Motor neuron (in vitro differentiated cells): Measurements from ENCODE around the gene OGA. TPM values are rescaled to one million over a fixed set of nuclear protein-coding genes. Genes with fewer than 3 reads are reported as not detected.

Experiments used
- ATAC-seq, 8 experiments: fragments of 200-7000 bp; cut with Tn5 transposase; replicated peaks in 6 of 8; 2 replicates each; pipeline ENCODE4 v1.8.0; 2021; ENCODE audit warnings: mild to moderate bottlenecking in 8 of 8, moderate library complexity in 8 of 8
- H3K27ac ChIP-seq, 2 donors: fragments of 250-450 bp; sonication (Bioruptor Pico); 2 replicates each; pipeline ENCODE4 v1.9.0; 2021; ENCODE audit warnings: antibody characterized with exemption in 2 of 2, mild to moderate bottlenecking in 2 of 2, moderate library complexity in 1 of 2
- H3K4me1 ChIP-seq, 2 donors: fragments of 250-450 bp; sonication (Bioruptor Pico); replicated peaks in 1 of 2; 2 replicates each; pipeline ENCODE4 v1.6.1; 2021; ENCODE audit warnings: antibody characterized with exemption in 2 of 2, mild to moderate bottlenecking in 2 of 2, moderate library complexity in 1 of 2
- H3K4me3 ChIP-seq, 5 donors: fragments of 250-450 bp; sonication (Bioruptor Pico); 2 replicates each; pipeline ENCODE4 v1.9.0; 2021; ENCODE audit warnings: antibody characterized with exemption in 5 of 5, mild to moderate bottlenecking in 5 of 5, moderate library complexity in 4 of 5
- WGBS, 10 experiments: fragments of 450-650 bp; shearing (Covaris generic); methylation state at CpG; one replicate each; pipeline ENCODE4 v1.0.0; 2022; 5-methylcytosine and 5-hydroxymethylcytosine counted together
- in situ Hi-C, 9 experiments: fragments of 400-800 bp; cut with MboI; loops; one replicate each; pipeline ENCODE4 v1.15.0; 2021; ENCODE audit warnings: low sequenced_read_pairs in 9 of 9, low pct_unique_long_range_greater_than_20kb in 2 of 9; ENCODE audit not compliant: unreplicated experiment in 9 of 9
- total RNA-seq, 8 experiments: library from RNA; unstranded; fragments of 300-600 nt; gene quantifications; 2 replicates each; pipeline versions ENCODE4 v1.2.3 to v1.2.4, GENCODE V29; 2022

OGA gene
- total RNA-seq, 8 experiments from 2014 or later, result 70.5 to 193 (median 171) TPM

- ATAC-seq, result peak in 6 of 8 experiments; percentile 13 to 54 (median 48)
- 60 to 100% (median 90%) methylated on average over 1 to 2 of the region's 60 CpGs; no CpG with 5 or more reads in 6 of the 10 experiments for WGBS, 10 experiments
- in situ Hi-C loops, result loop anchor here in 4 of 9 experiments (25.0 kb wide), 1 partner anchor 169 kb away; no protein-coding TSS in a partner anchor
- Histone ChIP-seq H3K4me1 (peaks cover 24 to 32% of the 10 kb centered on the region in 2 donors), H3K4me3 (peak within 1 kb of the TSS; percentile 14 to 28 (median 27)), H3K27ac (no peak within 1 kb of the TSS)
Measured at GRCh38 chr10:101843032-101844021, 25.1 kb upstream of the OGA start, which contains the start of gene KCNIP2. KCNIP2 (minus strand) TSS chr10:101843800; CDS start chr10:101843568, 232 bp downstream.

- in situ Hi-C loops, result loop anchor here in 4 of 9 experiments (25.0 kb wide), 1 partner anchor 170 kb away; no protein-coding TSS in a partner anchor
- H3K4me1 ChIP-seq, result peaks cover 32 to 41% of the 10 kb centered on the region in 2 donors
Measured at GRCh38 chr10:101841826-101842225, 23.6 kb upstream of the OGA start.

GRCh38 chr10:101840741-101841453 lies 22.7 kb upstream of the OGA start:
- no peak overlapping the region for H3K27ac ChIP-seq
- ATAC-seq, result peak; percentile 71 to 88 (median 83)
- 0 to 20% (median 5%) methylated on average over 1 to 12 of the region's 46 CpGs; no CpG with 5 or more reads in 4 of the 10 experiments for WGBS, 10 experiments
- peaks cover 36 to 47% of the 10 kb centered on the region in 2 donors for H3K4me1 ChIP-seq
- in situ Hi-C loops, result loop anchor here in 4 of 9 experiments (25.0 kb wide), 1 partner anchor 171 kb away; no protein-coding TSS in a partner anchor
- H3K4me3 ChIP-seq, result peak overlapping the region in 4 of 5 donors; percentile 5 to 33 (median 29)

More at GRCh38 chr10:101841826-101842225, 23.6 kb upstream of the OGA start:
- no peak overlapping the region for H3K4me3 ChIP-seq
- ATAC-seq, result no peak
- no peak overlapping the region for H3K27ac ChIP-seq

- Histone ChIP-seq H3K4me1 (peaks cover 43 to 54% of the 10 kb centered on the region in 2 donors), H3K27ac (no peak overlapping the region), H3K4me3 (peak overlapping the region; percentile 5 to 33 (median 26))
- WGBS, 10 experiments, result 0% methylated on average over 1 to 3 of the region's 19 CpGs; no CpG with 5 or more reads in 8 of the 10 experiments
- peak; percentile 5 to 39 (median 21) for ATAC-seq
- in situ Hi-C loops, result loop anchor here in 4 of 9 experiments (25.0 kb wide), 1 partner anchor 172 kb away; no protein-coding TSS in a partner anchor
Measured at GRCh38 chr10:101840102-101840684, 21.9 kb upstream of the OGA start.

- in situ Hi-C loops, result loop anchor here in 4 of 9 experiments (25.0 kb wide), 1 partner anchor 173 kb away; no protein-coding TSS in a partner anchor
- no peak overlapping the region for H3K27ac ChIP-seq
Measured at GRCh38 chr10:101839416-101840063, 21.3 kb upstream of the OGA start.

GRCh38 chr10:101839002-101839401 lies 20.8 kb upstream of the OGA start:
- no peak overlapping the region for H3K27ac ChIP-seq
- no peak for ATAC-seq
- in situ Hi-C loops, result loop anchor here in 4 of 9 experiments (25.0 kb wide), 1 partner anchor 173 kb away; no protein-coding TSS in a partner anchor
- H3K4me1 ChIP-seq, result peaks cover 51 to 60% of the 10 kb centered on the region in 2 donors
- H3K4me3 ChIP-seq, result peak overlapping the region in 2 of 5 donors; percentile 26 to 32
- WGBS, 10 experiments, result no CpG with 5 or more reads among the region's 1 CpG

More at GRCh38 chr10:101839416-101840063, 21.3 kb upstream of the OGA start:
- ATAC-seq, result peak; percentile 12 to 68 (median 45)
- 0 to 8% (median 0%) methylated on average over 1 to 5 of the region's 36 CpGs; no CpG with 5 or more reads in 6 of the 10 experiments for WGBS, 10 experiments
- peaks cover 50 to 59% of the 10 kb centered on the region in 2 donors for H3K4me1 ChIP-seq
- H3K4me3 ChIP-seq, result peak overlapping the region; percentile 17 to 33 (median 26)

GRCh38 chr10:101838416-101838970 lies 20.2 kb upstream of the OGA start:
- no peak overlapping the region for H3K4me3 ChIP-seq
- in situ Hi-C loops, result loop anchor here in 4 of 9 experiments (25.0 kb wide), 1 partner anchor 174 kb away; no protein-coding TSS in a partner anchor
- ATAC-seq, result no peak
- no peak overlapping the region for H3K27ac ChIP-seq
- H3K4me1 ChIP-seq, result peaks cover 50 to 59% of the 10 kb centered on the region in 2 donors
- WGBS, 10 experiments, result 0 to 60% (median 48%) methylated on average over 1 to 4 of the region's 6 CpGs; no CpG with 5 or more reads in 6 of the 10 experiments

GRCh38 chr10:101837748-101838147 lies 19.5 kb upstream of the OGA start:
- 0 to 100% (median 66%) methylated on average over 1 to 2 of the region's 2 CpGs; no CpG with 5 or more reads in 2 of the 10 experiments for WGBS, 10 experiments
- H3K4me3 ChIP-seq, result no peak overlapping the region
- ATAC-seq, result no peak
- peaks cover 50 to 59% of the 10 kb centered on the region in 2 donors for H3K4me1 ChIP-seq
- no peak overlapping the region for H3K27ac ChIP-seq
- in situ Hi-C loops, result loop anchor here in 4 of 9 experiments (25.0 kb wide), 1 partner anchor 175 kb away; no protein-coding TSS in a partner anchor

GRCh38 chr10:101835362-101835761 lies 17.1 kb upstream of the OGA start:
- Histone ChIP-seq H3K27ac (peak overlapping the region in 1 of 2 donors; percentile 14), H3K4me3 (no peak overlapping the region), H3K4me1 (peaks cover 60 to 63% of the 10 kb centered on the region in 2 donors)
- peak in 3 of 8 experiments; percentile 5 to 9 (median 7) for ATAC-seq
- in situ Hi-C loops, result loop anchor here in 4 of 9 experiments (25.0 kb wide), 1 partner anchor 177 kb away; no protein-coding TSS in a partner anchor
- 46 to 100% (median 92%) methylated on average over 1 to 2 of the region's 4 CpGs; no CpG with 5 or more reads in 6 of the 10 experiments for WGBS, 10 experiments

GRCh38 chr10:101834341-101834740 lies 16.1 kb upstream of the OGA start:
- in situ Hi-C loops, result loop anchor here in 4 of 9 experiments (25.0 kb wide), 1 partner anchor 178 kb away; no protein-coding TSS in a partner anchor
- 0 to 70% methylated on average over 1 to 2 of the region's 8 CpGs; no CpG with 5 or more reads in 8 of the 10 experiments for WGBS, 10 experiments
- Histone ChIP-seq H3K4me3 (no peak overlapping the region), H3K4me1 (peaks cover 59 to 61% of the 10 kb centered on the region in 2 donors), H3K27ac (no peak overlapping the region)
- ATAC-seq, result peak in 3 of 8 experiments; percentile 1 to 4 (median 3)

- Histone ChIP-seq H3K27ac (no peak overlapping the region), H3K4me1 (peaks cover 59 to 61% of the 10 kb centered on the region in 2 donors), H3K4me3 (no peak overlapping the region)
- 86% methylated on average over 1 of the region's 1 CpG; no CpG with 5 or more reads in 9 of the 10 experiments for WGBS, 10 experiments
- in situ Hi-C loops, result loop anchor here in 4 of 9 experiments (25.0 kb wide), 1 partner anchor 179 kb away; no protein-coding TSS in a partner anchor
- no peak for ATAC-seq
Measured at GRCh38 chr10:101833466-101833865, 15.2 kb upstream of the OGA start.
